Measurements from ENCODE around the gene GRM4.

The GRM4 gene

GRCh38 chr6:34051331-34051919, 94.5 kb downstream of the GRM4 start:
- FAIRE-seq: no peak
- DNase-seq (ENCODE audit: insufficient read length, low spot score): no peak

GRCh38 chr6:34050691-34051090, 95.2 kb downstream of the GRM4 start:
- no peak for DNase-seq (ENCODE audit: insufficient read length, low spot score)
- TF ChIP-seq, protein P1, sequence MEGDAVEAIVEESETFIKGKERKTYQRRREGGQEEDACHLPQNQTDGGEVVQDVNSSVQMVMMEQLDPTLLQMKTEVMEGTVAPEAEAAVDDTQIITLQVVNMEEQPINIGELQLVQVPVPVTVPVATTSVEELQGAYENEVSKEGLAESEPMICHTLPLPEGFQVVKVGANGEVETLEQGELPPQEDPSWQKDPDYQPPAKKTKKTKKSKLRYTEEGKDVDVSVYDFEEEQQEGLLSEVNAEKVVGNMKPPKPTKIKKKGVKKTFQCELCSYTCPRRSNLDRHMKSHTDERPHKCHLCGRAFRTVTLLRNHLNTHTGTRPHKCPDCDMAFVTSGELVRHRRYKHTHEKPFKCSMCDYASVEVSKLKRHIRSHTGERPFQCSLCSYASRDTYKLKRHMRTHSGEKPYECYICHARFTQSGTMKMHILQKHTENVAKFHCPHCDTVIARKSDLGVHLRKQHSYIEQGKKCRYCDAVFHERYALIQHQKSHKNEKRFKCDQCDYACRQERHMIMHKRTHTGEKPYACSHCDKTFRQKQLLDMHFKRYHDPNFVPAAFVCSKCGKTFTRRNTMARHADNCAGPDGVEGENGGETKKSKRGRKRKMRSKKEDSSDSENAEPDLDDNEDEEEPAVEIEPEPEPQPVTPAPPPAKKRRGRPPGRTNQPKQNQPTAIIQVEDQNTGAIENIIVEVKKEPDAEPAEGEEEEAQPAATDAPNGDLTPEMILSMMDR (IDR thresholded peaks at IDR 0.05; ENCODE audit: insufficient read depth, missing control alignments): no peak
- no peak for FAIRE-seq

More at GRCh38 chr6:34051331-34051919, 94.5 kb downstream of the GRM4 start:
- TF ChIP-seq, protein P1 (IDR thresholded peaks at IDR 0.05; ENCODE audit: insufficient read depth, missing control alignments): no peak

GRCh38 chr6:34049395-34050342, 96.2 kb downstream of the GRM4 start:
- FAIRE-seq (no peak), DNase-seq (ENCODE audit: insufficient read length, low spot score) (no peak)
- TF ChIP-seq, protein P1 (IDR thresholded peaks at IDR 0.05; ENCODE audit: insufficient read depth, missing control alignments): no peak

- FAIRE-seq (no peak), DNase-seq (ENCODE audit: insufficient read length, low spot score) (no peak)
- TF ChIP-seq, protein P1 (IDR thresholded peaks at IDR 0.05; ENCODE audit: insufficient read depth, missing control alignments): no peak
These were observed 97.7 kb downstream of the GRM4 start for GRCh38 chr6:34047913-34048867.

GRCh38 chr6:34046617-34047016, 99.3 kb downstream of the GRM4 start:
- TF ChIP-seq, protein P1 (IDR thresholded peaks at IDR 0.05; ENCODE audit: insufficient read depth, missing control alignments): no peak
- FAIRE-seq (no peak), DNase-seq (ENCODE audit: insufficient read length, low spot score) (no peak)

GRCh38 chr6:34045771-34046170, 100.1 kb downstream of the GRM4 start:
- FAIRE-seq (no peak), DNase-seq (ENCODE audit: insufficient read length, low spot score) (no peak)
- TF ChIP-seq, protein P1 (IDR thresholded peaks at IDR 0.05; ENCODE audit: insufficient read depth, missing control alignments): no peak

Data from D721Med (cell line).